ENCODE measurements around the gene LAMA2. TPM values are rescaled to one million over a fixed set of nuclear protein-coding genes. Genes with fewer than 3 reads are reported as not detected.

Gene LAMA2
- total RNA-seq, 4 donors from 2014 or later: 15.4 to 55.3 (median 38.7) TPM

- H3K9me3 ChIP-seq: no peaks in the 10 kb centered on the region
- no peaks in the 10 kb centered on the region for H3K4me1 ChIP-seq
- H3K36me3 ChIP-seq: no peaks in the 10 kb centered on the region
- DNase-seq: no peak
- TF ChIP-seq, protein P1, sequence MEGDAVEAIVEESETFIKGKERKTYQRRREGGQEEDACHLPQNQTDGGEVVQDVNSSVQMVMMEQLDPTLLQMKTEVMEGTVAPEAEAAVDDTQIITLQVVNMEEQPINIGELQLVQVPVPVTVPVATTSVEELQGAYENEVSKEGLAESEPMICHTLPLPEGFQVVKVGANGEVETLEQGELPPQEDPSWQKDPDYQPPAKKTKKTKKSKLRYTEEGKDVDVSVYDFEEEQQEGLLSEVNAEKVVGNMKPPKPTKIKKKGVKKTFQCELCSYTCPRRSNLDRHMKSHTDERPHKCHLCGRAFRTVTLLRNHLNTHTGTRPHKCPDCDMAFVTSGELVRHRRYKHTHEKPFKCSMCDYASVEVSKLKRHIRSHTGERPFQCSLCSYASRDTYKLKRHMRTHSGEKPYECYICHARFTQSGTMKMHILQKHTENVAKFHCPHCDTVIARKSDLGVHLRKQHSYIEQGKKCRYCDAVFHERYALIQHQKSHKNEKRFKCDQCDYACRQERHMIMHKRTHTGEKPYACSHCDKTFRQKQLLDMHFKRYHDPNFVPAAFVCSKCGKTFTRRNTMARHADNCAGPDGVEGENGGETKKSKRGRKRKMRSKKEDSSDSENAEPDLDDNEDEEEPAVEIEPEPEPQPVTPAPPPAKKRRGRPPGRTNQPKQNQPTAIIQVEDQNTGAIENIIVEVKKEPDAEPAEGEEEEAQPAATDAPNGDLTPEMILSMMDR (IDR thresholded peaks at IDR 0.05): no peak
- TF ChIP-seq POLR2A (IDR thresholded peaks at IDR 0.05): no peak
- H3K27ac ChIP-seq: no peak overlapping the region
- H3K27me3 ChIP-seq: no peaks in the 10 kb centered on the region
- H3K4me3 ChIP-seq: no peak overlapping the region
Measured at GRCh38 chr6:129233458-129234134, 350.7 kb downstream of the LAMA2 start.

- H3K9me3 ChIP-seq: no peaks in the 10 kb centered on the region
- H3K36me3 ChIP-seq: no peaks in the 10 kb centered on the region
- no peak overlapping the region for H3K4me3 ChIP-seq
- no peak overlapping the region for H3K27ac ChIP-seq
- DNase-seq: no peak
- H3K27me3 ChIP-seq: no peaks in the 10 kb centered on the region
- H3K4me1 ChIP-seq: no peaks in the 10 kb centered on the region
- TF ChIP-seq POLR2A (IDR thresholded peaks at IDR 0.05): no peak
Measured at GRCh38 chr6:129235167-129236000, 352.4 kb downstream of the LAMA2 start.

GRCh38 chr6:129236001-129236517 is 353.1 kb downstream of the LAMA2 start:
- TF ChIP-seq POLR2A (IDR thresholded peaks at IDR 0.05): no peak
- TF ChIP-seq, protein P1 (IDR thresholded peaks at IDR 0.05): no peak
- no peaks in the 10 kb centered on the region for H3K4me1 ChIP-seq
- H3K36me3 ChIP-seq: no peaks in the 10 kb centered on the region
- H3K27me3 ChIP-seq: no peaks in the 10 kb centered on the region
- no peak overlapping the region for H3K27ac ChIP-seq
- H3K9me3 ChIP-seq: no peaks in the 10 kb centered on the region
- no peak for DNase-seq
- H3K4me3 ChIP-seq: no peak overlapping the region

- TF ChIP-seq, protein P1 (IDR thresholded peaks at IDR 0.05): no peak
- no peak for TF ChIP-seq POLR2A (IDR thresholded peaks at IDR 0.05)
- no peaks in the 10 kb centered on the region for H3K4me1 ChIP-seq
- H3K36me3 ChIP-seq: no peaks in the 10 kb centered on the region
- no peaks in the 10 kb centered on the region for H3K27me3 ChIP-seq
- no peak overlapping the region for H3K27ac ChIP-seq
- DNase-seq: no peak
- no peak overlapping the region for H3K4me3 ChIP-seq
- no peaks in the 10 kb centered on the region for H3K9me3 ChIP-seq
Measured at GRCh38 chr6:129238991-129239390, 356.1 kb downstream of the LAMA2 start.

DNA sequence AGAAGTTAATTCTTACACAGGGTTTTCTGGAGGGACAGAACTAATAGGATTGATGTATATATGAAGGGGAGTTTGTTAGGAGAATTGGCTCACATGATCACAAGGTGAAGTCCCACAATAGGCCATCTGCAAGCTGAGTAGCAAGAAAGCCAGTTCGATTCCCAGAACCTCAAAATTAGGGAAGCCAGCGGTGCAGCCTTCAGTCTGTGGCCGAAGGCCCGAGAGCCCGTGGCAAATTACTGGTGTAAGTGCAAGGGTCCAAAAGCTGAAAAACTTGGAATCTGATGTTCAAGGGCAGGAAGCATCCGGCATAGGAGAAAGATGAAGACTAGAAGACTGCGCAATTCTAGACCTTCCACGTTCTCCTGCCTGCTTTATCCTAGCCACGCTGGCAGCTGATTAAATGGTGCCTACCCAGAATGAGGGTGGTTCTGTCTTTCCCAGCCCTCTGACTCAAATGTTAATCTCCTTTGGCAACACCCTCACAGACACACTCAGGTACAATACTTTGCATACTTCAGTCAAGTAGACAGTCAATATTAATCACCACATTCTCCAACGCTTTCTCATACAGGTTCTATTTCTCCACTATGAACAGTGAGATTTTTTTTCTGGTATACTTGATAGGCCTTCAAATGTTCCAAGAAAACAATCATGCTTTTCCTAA is 357.0 kb downstream of the LAMA2 start:
- TF ChIP-seq, protein P1 (IDR thresholded peaks at IDR 0.05): no peak
- TF ChIP-seq POLR2A (IDR thresholded peaks at IDR 0.05): no peak
- Histone ChIP-seq H3K36me3 (no peaks in the 10 kb centered on the region), H3K27me3 (no peaks in the 10 kb centered on the region), H3K9me3 (no peaks in the 10 kb centered on the region), H3K4me1 (no peaks in the 10 kb centered on the region), H3K4me3 (no peak overlapping the region), H3K27ac (no peak overlapping the region)
- no peak for DNase-seq
